Measurements from ENCODE around the gene UCHL3. TPM values are rescaled to one million over a fixed set of nuclear protein-coding genes. Genes with fewer than 3 reads are reported as not detected.

Gene UCHL3
- polyA plus RNA-seq, 3 donors, result 22.4 to 66.8 (median 51.8) TPM

DNA sequence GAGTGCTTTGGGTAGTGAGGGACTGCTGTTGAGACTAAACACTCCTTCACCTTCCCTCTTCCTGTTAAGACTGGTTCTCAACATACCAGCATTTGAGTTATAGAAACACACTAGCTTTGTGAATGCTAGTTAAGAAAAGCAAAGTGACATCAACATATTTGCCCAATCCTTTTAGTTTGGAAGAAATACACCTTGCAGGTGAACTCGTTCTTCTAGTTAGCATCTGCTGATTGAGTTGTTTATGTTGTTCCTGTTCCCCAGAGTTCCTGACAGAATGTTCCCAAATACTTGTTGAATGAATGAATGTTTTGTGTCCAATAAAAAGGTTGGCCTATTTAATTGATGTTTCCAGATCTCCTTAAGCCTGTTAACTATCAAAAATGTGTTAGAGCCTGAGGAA is 93.6 kb downstream of the UCHL3 start:
- Mint-ChIP-seq H3K4me3 (no peak overlapping the region), H3K27me3 (ENCODE audit: low read depth in 3 of 3) (peaks cover 4 to 8% (median 8%) of the 10 kb centered on the region in 3 donors), H3K27ac (no peak overlapping the region), H3K9me3 (peaks cover 0 to 2% (median 0%) of the 10 kb centered on the region in 7 donors), H3K36me3 (no peaks in the 10 kb centered on the region), H3K4me1 (no peaks in the 10 kb centered on the region)
- Histone ChIP-seq H3K9me3 (replicated peaks in 1 of 2; ENCODE audit: control insufficient read depth in 1 of 2, insufficient read depth in 1 of 2, low read length in 2 of 2) (no peaks in the 10 kb centered on the region), H3K27ac (ENCODE audit: low read depth in 1 of 2, low read length in 2 of 2) (no peak overlapping the region), H3K36me3 (replicated peaks in 1 of 2; ENCODE audit: control insufficient read depth in 1 of 2, insufficient read depth in 2 of 2, low read length in 2 of 2) (no peaks in the 10 kb centered on the region), H4K20me1 (ENCODE audit: insufficient read depth, low read length) (no peaks in the 10 kb centered on the region), H3K27me3 (ENCODE audit: control insufficient read depth in 2 of 2, insufficient read depth in 2 of 2, low read length in 2 of 2) (peaks cover 6% of the 10 kb centered on the region in 2 donors), H3K9ac (ENCODE audit: insufficient read depth, low read length, poor library complexity, severe bottlenecking) (no peak overlapping the region), H3K4me1 (ENCODE audit: control insufficient read depth in 1 of 2, insufficient read depth in 2 of 2, low read length in 2 of 2) (no peaks in the 10 kb centered on the region), H3K4me2 (replicated peaks; ENCODE audit: extremely low read depth, low read length, poor library complexity, severe bottlenecking) (no peak overlapping the region), H3K79me2 (ENCODE audit: insufficient read depth, low read length) (no peaks in the 10 kb centered on the region), H2AFZ (ENCODE audit: insufficient read depth, low read depth, low read length, poor library complexity, severe bottlenecking) (no peak overlapping the region), H3K4me3 (replicated peaks in 1 of 3; ENCODE audit: low read depth in 2 of 3, low read length in 3 of 3) (no peak overlapping the region)
- intact Hi-C loops (cut with micrococcal nuclease), result no loop called here
- no CpG with 5 or more reads among the region's 1 CpG for WGBS (ENCODE audit: insufficient coverage)
- TF ChIP-seq, protein P1, sequence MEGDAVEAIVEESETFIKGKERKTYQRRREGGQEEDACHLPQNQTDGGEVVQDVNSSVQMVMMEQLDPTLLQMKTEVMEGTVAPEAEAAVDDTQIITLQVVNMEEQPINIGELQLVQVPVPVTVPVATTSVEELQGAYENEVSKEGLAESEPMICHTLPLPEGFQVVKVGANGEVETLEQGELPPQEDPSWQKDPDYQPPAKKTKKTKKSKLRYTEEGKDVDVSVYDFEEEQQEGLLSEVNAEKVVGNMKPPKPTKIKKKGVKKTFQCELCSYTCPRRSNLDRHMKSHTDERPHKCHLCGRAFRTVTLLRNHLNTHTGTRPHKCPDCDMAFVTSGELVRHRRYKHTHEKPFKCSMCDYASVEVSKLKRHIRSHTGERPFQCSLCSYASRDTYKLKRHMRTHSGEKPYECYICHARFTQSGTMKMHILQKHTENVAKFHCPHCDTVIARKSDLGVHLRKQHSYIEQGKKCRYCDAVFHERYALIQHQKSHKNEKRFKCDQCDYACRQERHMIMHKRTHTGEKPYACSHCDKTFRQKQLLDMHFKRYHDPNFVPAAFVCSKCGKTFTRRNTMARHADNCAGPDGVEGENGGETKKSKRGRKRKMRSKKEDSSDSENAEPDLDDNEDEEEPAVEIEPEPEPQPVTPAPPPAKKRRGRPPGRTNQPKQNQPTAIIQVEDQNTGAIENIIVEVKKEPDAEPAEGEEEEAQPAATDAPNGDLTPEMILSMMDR (IDR thresholded peaks at IDR 0.05), result no peak
- DNase-seq, result no peak

DNA sequence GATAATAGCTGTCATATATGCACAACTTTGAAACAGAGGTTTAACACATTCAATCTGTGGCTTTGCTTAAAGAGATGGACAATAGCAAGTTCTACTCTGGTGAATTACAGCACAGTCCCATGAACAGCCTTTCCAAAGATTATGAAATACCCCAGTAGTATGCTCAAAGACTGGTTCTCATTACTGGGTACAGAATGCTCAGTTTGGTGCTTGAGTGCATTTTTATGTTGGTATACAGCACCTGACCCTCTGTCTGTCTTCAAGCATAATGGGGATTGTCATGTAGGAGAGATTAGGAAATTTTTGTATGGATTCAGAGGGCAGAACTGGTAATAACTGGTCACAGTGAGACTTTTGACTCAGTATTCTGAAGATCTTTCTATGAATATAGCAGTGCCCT is 94.1 kb downstream of the UCHL3 start:
- Histone ChIP-seq H3K27ac (ENCODE audit: low read depth in 1 of 2, low read length in 2 of 2) (no peak overlapping the region), H3K4me3 (replicated peaks in 1 of 3; ENCODE audit: low read depth in 2 of 3, low read length in 3 of 3) (no peak overlapping the region), H3K4me2 (replicated peaks; ENCODE audit: extremely low read depth, low read length, poor library complexity, severe bottlenecking) (no peak overlapping the region), H3K9me3 (replicated peaks in 1 of 2; ENCODE audit: control insufficient read depth in 1 of 2, insufficient read depth in 1 of 2, low read length in 2 of 2) (no peaks in the 10 kb centered on the region), H3K79me2 (ENCODE audit: insufficient read depth, low read length) (no peaks in the 10 kb centered on the region), H4K20me1 (ENCODE audit: insufficient read depth, low read length) (no peaks in the 10 kb centered on the region), H3K4me1 (ENCODE audit: control insufficient read depth in 1 of 2, insufficient read depth in 2 of 2, low read length in 2 of 2) (no peaks in the 10 kb centered on the region), H3K36me3 (replicated peaks in 1 of 2; ENCODE audit: control insufficient read depth in 1 of 2, insufficient read depth in 2 of 2, low read length in 2 of 2) (no peaks in the 10 kb centered on the region), H3K27me3 (ENCODE audit: control insufficient read depth in 2 of 2, insufficient read depth in 2 of 2, low read length in 2 of 2) (peaks cover under 1 to 1% of the 10 kb centered on the region in 2 donors), H3K9ac (ENCODE audit: insufficient read depth, low read length, poor library complexity, severe bottlenecking) (no peak overlapping the region), H2AFZ (ENCODE audit: insufficient read depth, low read depth, low read length, poor library complexity, severe bottlenecking) (no peak overlapping the region)
- intact Hi-C loops (cut with micrococcal nuclease), result no loop called here
- H3K4me1 Mint-ChIP-seq, result no peaks in the 10 kb centered on the region
- H3K4me3 Mint-ChIP-seq, result no peak overlapping the region
- H3K27me3 Mint-ChIP-seq (ENCODE audit: low read depth in 3 of 3), result peaks cover under 1 to 5% (median 5%) of the 10 kb centered on the region in 3 donors
- no peak for DNase-seq
- H3K36me3 Mint-ChIP-seq, result no peaks in the 10 kb centered on the region
- peaks cover 0 to 2% (median 0%) of the 10 kb centered on the region in 7 donors for H3K9me3 Mint-ChIP-seq
- TF ChIP-seq, protein P1 (IDR thresholded peaks at IDR 0.05), result no peak
- no peak overlapping the region for H3K27ac Mint-ChIP-seq

All from CD14-positive monocyte (primary cell).